Measurements from ENCODE around the gene CDC20B.
"Not testable (repeated sequence)": the region's sequence is repeated elsewhere in the genome, so short reads cannot be mapped to it uniquely, and the experiment has no call there.

CDC20B gene

DNA sequence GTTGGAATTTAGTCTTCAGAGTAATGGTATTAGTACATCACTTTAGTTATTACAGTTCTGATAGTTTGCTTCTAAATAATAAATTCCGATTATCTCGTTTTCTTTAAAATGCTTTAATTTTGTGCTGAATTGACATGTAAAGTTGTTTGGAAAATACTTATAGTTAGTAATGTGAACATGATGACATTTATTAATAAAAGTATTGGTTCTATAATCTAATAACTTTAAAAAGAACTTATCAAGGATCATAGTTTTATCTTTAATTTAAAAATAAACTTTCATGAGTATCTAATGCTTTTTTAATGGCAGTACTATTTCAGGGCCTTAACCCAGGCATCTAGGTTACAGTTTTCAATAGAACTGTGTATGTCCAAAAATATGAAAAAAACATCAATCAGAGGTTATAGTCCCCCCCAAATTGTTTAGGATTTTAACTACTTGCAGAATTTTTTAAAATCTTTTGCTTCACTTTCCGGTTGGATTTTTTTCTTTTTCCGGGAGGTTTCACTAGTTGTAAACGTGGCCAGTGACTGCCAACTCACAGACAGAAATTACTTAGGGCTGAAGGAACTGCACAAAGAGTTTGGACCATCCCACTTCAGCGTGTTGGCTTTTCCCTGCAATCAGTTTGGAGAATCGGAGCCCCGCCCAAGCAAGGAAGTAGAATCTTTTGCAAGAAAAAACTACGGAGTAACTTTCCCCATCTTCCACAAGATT lies 12.3 kb downstream of the CDC20B start:
- DNase-seq (ENCODE audit: extremely low read depth in 1 of 2, low read depth in 1 of 2) = no peak

- no peak for DNase-seq (ENCODE audit: extremely low read depth in 1 of 2, low read depth in 1 of 2)
These were observed 13.0 kb downstream of the CDC20B start, which contains the start of gene GPX8 for GRCh38 chr5:55159763-55160492. TSS of gene GPX8 (plus strand) at chr5:55160171. CDS start at chr5:55160193, 22 bp downstream.

- DNase-seq (ENCODE audit: extremely low read depth in 1 of 2, low read depth in 1 of 2) = no peak
These were observed 18.1 kb downstream of the CDC20B start for GRCh38 chr5:55154873-55155272.

DNA sequence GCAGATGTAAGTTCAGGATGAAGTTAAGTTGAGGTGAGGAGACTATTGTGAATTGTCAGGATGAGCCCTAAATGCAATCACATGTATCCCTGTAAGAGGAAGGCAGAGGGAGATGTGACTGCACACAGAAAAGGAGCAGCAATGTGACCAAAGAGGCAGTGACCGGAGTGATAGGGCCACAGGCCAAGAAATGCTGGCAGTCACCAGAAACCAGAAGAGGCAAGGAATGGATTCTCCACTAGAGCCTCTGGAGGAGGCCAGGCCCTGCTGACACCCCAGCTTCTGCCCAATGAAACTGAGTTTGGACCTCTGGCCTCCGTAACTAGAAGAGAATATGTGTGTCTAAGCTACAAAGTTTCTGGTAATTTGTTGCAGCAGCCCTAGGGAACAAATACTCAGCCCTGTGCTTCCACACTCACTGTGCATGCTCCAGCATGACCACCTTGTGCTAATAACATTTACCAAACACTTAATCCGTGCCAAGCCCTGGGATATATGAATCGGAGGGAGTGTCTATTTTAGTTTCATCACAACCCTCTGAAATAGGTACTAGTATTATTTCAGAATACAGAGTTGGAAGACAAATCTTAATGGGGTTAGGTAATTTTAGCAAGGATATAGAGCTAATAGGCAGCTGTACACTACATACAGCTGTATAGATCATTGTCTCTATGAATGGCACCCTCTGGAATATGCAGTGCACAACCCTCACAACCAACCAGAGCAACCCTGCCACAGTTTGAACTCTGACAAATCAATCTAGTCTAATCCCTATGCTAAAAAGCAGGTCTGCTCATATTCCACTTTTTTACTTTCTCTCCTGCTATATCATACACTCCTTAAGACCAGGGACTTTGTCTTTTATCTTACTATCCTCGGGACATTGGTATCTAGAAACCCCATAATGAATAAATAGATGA lies 20.8 kb downstream of the CDC20B start:
- no peak for DNase-seq (ENCODE audit: extremely low read depth in 1 of 2, low read depth in 1 of 2)

GRCh38 chr5:55149308-55149795 lies 23.6 kb downstream of the CDC20B start:
- DNase-seq (ENCODE audit: extremely low read depth in 1 of 2, low read depth in 1 of 2) = no peak

GRCh38 chr5:55146543-55147151 lies 26.3 kb downstream of the CDC20B start:
- peak; percentile 57 to 73 for DNase-seq (ENCODE audit: extremely low read depth in 1 of 2, low read depth in 1 of 2)

- DNase-seq (ENCODE audit: extremely low read depth in 1 of 2, low read depth in 1 of 2) = no peak
These were observed 26.9 kb downstream of the CDC20B start for GRCh38 chr5:55146080-55146479.

- DNase-seq (ENCODE audit: extremely low read depth in 1 of 2, low read depth in 1 of 2) = no peak
These were observed 29.4 kb downstream of the CDC20B start for GRCh38 chr5:55143624-55144023.

DNA sequence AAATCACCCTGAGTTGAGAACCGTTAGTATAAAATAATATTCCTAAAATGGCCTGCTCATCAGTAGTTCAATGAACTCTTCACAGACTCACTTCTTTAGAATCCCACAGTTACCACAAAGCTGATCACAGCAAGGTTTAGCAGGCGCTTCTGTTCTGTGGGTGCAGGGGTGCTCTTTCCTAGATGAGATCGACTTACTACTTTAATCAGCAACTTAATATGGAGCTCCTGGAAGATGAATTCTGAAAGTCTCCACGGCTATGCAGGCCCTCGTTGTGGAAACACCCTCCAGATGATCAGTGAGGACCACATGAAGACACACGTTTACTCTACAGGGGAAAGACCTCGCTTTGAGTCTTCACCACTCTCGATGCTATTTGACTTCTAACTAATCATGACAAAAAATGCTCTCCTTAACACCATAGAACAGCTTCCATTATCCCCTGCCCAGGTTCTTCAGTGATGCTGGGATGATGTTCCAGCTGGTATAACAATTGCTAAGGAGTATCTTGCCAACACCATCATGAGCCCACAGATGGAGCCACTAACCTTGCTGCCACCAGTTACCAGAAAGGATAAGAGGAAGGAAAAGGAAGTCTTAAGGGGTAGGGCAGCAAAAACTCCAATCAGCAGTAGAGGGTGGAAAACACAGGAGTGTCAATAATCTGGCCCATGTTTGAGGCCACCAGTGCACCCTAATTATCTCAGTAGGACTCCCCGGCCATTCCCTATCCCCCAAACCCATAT lies 30.9 kb downstream of the CDC20B start:
- peak in 1 of 2 donors; percentile 42 for DNase-seq (ENCODE audit: extremely low read depth in 1 of 2, low read depth in 1 of 2)

DNA sequence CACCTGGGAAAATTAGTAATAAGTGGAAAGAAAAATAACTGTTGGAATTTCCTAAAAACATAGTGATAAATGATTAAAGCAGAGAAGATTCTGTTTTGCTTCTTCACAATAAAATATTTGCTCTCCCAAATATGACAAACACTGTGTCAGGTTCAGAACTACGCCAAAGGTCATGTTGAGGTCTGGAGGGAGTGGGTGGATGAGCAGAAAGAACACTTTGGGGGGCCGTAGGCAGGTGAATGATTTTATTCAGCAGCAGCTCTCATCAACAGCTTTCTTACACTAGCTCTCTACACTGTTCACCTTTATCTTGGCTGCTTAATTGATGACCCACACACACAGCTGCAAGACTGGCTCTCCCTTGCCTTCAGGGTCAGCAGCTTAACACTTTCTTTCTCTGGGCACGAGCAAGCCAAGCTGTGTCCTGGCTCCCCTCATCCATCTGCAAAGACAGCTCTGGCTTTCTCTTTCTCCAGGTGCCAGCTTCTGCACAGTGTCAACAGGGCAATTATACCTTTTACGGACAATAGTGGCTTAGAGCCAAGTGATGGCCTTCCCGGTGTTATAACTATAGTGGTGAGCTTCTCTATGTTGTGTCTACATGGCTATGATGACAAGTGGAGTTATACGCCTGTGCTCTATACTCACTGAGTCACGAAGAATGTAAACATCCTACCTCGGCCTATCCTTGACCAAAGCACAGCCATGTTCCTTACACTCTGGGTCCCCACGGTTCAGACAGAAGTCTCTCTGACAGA lies 31.9 kb downstream of the CDC20B start:
- peak in 1 of 2 donors; percentile 33 for DNase-seq (ENCODE audit: extremely low read depth in 1 of 2, low read depth in 1 of 2)

GRCh38 chr5:55136521-55136920 lies 36.5 kb downstream of the CDC20B start:
- DNase-seq (ENCODE audit: extremely low read depth in 1 of 2, low read depth in 1 of 2) = no peak

GRCh38 chr5:55134053-55134722 lies 38.8 kb downstream of the CDC20B start:
- peak in 1 of 2 donors; percentile 35 for DNase-seq (ENCODE audit: extremely low read depth in 1 of 2, low read depth in 1 of 2)

GRCh38 chr5:55123365-55123764 lies 49.6 kb downstream of the CDC20B start:
- DNase-seq (ENCODE audit: extremely low read depth in 1 of 2, low read depth in 1 of 2) = no peak

DNA sequence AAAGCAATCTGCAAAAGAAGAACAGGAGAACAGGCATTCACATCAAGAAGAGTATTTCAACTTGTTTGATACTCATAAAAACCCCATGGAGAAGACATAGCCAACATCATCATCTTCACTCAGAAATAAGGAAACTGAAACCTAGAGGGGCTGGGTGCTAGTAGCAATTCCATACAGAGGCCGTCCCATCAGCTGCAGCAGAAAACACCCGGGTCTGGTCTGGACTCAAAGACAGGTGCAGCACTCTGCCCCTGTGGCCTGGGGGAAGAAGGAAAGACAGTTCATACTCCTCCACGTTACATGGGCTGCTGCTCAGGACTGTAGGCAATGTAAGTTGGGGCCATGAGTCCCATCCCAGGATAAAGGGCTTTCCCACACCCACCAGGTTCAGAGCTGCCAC lies 58.9 kb downstream of the CDC20B start:
- DNase-seq (ENCODE audit: extremely low read depth in 1 of 2, low read depth in 1 of 2) = no peak

DNA sequence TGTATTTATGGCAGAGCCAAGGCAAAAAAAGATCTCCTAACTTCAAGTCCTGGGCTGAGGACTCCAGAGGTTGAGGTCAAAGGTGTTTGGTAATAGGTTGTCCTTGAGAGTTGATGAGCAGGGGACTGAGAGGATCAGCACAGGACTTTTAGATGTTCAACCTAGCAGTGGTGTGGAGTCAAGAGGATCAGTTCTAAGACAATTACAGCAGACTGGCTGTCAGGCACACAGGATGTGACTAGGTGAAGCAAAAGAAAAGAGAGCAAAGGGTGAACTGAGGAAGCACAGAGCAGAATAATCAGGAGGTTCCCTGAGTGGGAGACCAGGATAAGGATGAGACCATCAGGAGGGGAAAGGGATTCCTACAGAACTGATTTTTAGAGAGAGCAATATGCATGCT lies 59.6 kb downstream of the CDC20B start:
- no peak for DNase-seq (ENCODE audit: extremely low read depth in 1 of 2, low read depth in 1 of 2)

- no peak for DNase-seq (ENCODE audit: extremely low read depth in 1 of 2, low read depth in 1 of 2)
These were observed 62.8 kb downstream of the CDC20B start for GRCh38 chr5:55110217-55110616.

GRCh38 chr5:55108661-55109060 lies 64.3 kb downstream of the CDC20B start:
- no peak for DNase-seq (ENCODE audit: extremely low read depth in 1 of 2, low read depth in 1 of 2)

- DNase-seq (ENCODE audit: extremely low read depth in 1 of 2, low read depth in 1 of 2) = not testable (repeated sequence)
These were observed 67.0 kb downstream of the CDC20B start for GRCh38 chr5:55105976-55106375.
